OCI-LY7 (cell line): ENCODE measurements around the gene JDP2.

Experiments used
- EZH2phosphoT487 ChIP-seq: fragments of 200-600 bp; sonication (generic); IDR thresholded peaks from 2 replicates; pipeline ENCODE4 v1.6.1; 2018; ENCODE audit warnings: low read depth, borderline replicate concordance, mild to moderate bottlenecking, mixed run types, antibody characterized with exemption, low read length, moderate library complexity, mixed read lengths
- TF ChIP-seq, protein P1 (sequence below): fragments of 200-600 bp; sonication (generic); conservative IDR thresholded peaks from 2 replicates; pipeline ENCODE4 v1.5.1; 2014; ENCODE audit warnings: mild to moderate bottlenecking, antibody characterized with exemption, low read length, moderate library complexity, mixed read lengths

GRCh38 chr14:75393794-75394193, 34.0 kb upstream of the JDP2 start:
- TF ChIP-seq, protein P1, sequence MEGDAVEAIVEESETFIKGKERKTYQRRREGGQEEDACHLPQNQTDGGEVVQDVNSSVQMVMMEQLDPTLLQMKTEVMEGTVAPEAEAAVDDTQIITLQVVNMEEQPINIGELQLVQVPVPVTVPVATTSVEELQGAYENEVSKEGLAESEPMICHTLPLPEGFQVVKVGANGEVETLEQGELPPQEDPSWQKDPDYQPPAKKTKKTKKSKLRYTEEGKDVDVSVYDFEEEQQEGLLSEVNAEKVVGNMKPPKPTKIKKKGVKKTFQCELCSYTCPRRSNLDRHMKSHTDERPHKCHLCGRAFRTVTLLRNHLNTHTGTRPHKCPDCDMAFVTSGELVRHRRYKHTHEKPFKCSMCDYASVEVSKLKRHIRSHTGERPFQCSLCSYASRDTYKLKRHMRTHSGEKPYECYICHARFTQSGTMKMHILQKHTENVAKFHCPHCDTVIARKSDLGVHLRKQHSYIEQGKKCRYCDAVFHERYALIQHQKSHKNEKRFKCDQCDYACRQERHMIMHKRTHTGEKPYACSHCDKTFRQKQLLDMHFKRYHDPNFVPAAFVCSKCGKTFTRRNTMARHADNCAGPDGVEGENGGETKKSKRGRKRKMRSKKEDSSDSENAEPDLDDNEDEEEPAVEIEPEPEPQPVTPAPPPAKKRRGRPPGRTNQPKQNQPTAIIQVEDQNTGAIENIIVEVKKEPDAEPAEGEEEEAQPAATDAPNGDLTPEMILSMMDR: no peak
- no peak for TF ChIP-seq EZH2phosphoT487
